Uterine smooth muscle cell (primary cell): ENCODE data around the gene LAX1. TPM values are rescaled to one million over a fixed set of nuclear protein-coding genes. Genes with fewer than 3 reads are reported as not detected.

Source experiments
- total RNA-seq: library from RNA; depleted of rRNA; stranded (reverse); fragments of >200 nt; gene quantifications from 2 replicates; pipeline ENCODE4 v1.2.3, GENCODE V29; 2014

Gene LAX1, protein sequence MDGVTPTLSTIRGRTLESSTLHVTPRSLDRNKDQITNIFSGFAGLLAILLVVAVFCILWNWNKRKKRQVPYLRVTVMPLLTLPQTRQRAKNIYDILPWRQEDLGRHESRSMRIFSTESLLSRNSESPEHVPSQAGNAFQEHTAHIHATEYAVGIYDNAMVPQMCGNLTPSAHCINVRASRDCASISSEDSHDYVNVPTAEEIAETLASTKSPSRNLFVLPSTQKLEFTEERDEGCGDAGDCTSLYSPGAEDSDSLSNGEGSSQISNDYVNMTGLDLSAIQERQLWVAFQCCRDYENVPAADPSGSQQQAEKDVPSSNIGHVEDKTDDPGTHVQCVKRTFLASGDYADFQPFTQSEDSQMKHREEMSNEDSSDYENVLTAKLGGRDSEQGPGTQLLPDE
- under 0.01 TPM in 1 of 2 replicates, not detected in the other for total RNA-seq

GRCh38 chr1:203765029-203765837, at the start of gene LAX1:
TSS of gene LAX1 (plus strand) at chr1:203765183. CDS start at chr1:203765566, 383 bp downstream.

DNA sequence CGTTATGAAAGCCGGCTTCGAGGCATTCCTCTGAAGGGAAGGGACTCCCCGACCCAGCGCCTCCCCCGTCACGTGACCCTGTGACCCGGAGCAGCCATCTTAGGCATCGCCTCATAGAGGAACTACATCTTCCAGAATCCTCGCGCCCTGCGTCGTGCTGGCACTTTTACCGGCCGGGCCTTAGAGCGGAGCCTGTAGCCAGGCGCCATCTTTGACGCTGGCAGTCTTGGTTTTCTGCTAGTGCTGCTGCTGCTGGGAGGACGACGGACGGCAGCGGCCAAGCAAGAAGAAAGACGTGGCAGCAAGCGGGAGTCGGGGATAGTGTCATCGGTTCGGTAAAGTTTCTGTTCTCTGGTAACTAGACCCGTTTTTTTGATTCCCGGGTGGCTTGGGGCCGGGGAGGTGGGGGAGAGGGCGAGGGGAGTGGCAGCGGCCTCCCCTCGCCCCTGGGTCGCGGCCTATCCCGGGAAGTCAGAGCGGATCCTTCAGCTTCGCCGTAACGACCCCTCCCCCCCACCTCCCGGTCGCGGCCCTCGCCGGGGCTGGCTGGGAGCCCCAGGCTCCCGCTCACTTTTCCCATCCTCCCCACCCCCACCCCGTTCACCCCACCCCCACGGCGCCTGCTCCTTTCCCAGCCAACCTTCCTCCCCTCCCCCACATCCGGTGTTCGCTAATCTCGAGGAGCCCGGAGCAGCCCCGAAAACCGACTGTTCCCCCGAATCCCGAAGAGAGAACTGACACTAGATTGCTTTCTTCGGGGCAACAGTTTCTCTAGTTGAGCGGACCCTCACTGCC, 30.7 kb downstream of the LAX1 start, which contains the start of the genes ZBED6 and ZC3H11A:
Gene ZBED6, plus strand, starts transcription at position 183 of the 795 bp plus-strand sequence. CDS start 1,900 bp downstream, outside the sequence.
Gene ZC3H11A, plus strand, starts transcription at position 183 of the 795 bp plus-strand sequence. CDS start 21,448 bp downstream, outside the sequence.

Other genes with a start within 250 kb of the LAX1 start
- 186 TPM in 2 replicates for gene ATP2B4, start 138.4 kb upstream of the LAX1 start, total RNA-seq
- 8.9 and 15.0 TPM in 2 replicates for gene ZBED6, start 30.4 kb downstream of the LAX1 start, total RNA-seq
- 89.2 and 96.2 TPM in 2 replicates for gene ZC3H11A, start 30.4 kb downstream of the LAX1 start, total RNA-seq
- 57.0 and 86.8 TPM in 2 replicates for gene SNRPE, start 96.4 kb downstream of the LAX1 start, total RNA-seq